GM18519 (cell line): ENCODE data around the gene ELK3.

ENCODE experiments used
- ATAC-seq: cut with Tn5 transposase; IDR thresholded peaks from one replicate; pipeline ENCODE4 v1.9.1; 2021; ENCODE audit warnings: mild to moderate bottlenecking, moderate library complexity; ENCODE audit not compliant: unreplicated experiment, low FRiP score

ELK3 gene

DNA sequence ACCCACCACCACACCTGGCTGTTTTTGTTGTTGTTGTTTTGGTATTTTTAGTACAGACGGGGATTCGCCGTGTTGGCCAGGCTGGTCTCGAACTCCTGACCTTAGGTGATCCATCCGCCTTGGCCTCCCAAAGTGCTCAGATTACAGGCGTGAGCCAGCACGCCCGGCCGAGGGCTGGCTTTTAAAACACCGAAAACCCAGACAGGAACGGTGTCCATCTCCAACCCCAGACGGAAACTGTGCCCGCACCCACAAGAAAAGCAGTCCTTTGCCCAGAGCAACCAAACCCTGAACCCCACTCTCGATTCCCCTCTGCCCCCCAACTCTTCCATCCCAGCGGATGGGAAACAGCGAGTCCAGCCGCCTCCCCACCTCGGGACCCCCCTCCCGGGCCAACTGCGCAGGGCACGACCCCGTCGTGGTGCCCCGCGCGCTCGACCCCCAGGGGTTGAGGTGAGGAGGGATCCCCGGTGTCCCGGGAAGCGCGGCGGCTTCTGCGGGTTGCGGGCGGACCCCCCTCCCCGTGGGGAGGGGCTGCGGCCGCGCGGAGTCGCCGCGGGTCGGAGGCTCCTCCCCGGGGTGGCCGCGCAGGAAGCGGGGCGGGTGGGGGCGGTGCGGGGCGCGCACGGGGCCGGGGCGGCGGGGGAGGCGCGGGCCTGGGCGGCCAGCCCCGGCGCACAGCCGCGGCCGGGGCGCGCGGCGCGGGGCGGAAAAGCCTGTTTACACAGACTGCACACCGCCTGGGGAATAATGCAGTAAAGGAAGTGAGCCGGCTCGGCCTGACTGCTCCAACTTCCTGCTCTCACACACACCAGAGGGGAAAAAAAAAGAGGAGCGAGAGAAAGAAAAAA lies at the start of gene ELK3:
TSS of gene ELK3 (plus strand) at position 651 of the 851 bp plus-strand sequence.
- ATAC-seq = no peak

DNA sequence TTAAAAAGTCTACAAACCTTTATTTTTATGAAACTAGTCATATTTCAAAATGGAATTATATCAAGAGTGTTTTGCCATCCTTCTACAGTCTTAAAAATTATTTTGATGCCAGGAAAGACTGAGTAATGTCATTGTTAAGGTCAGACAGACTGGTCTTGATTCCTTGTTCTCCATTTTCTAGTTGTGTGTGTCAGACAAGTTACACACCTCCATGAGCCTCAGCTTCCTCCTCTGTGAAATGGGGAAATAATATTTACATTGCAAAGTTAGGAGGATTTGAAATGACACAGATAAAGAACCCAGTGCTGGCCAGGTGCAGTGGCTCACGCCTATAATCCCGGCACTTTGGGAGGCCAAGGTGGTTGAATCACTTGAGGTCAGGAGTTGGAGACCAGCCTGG lies 47.4 kb upstream of the ELK3 start:
- ATAC-seq = no peak

DNA sequence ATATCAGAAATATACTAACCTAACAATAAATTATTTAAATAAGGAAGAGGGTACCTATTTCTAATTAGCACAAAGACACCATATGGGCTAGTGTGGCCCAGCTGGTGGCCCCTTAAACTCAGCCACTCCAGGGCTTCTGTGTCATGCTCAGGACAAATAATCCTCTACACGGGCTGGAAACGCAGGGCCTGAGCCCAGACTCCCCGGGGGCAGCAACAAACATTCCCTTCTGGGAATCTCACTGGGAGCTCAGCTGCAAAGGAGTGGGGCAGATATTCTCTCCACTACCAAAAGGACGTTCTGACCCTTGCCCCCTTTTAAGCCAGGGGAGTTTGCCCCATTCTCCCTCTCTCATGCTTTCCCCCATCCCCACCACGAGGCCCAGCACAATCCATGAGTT lies 43.7 kb upstream of the ELK3 start:
- no peak for ATAC-seq

DNA sequence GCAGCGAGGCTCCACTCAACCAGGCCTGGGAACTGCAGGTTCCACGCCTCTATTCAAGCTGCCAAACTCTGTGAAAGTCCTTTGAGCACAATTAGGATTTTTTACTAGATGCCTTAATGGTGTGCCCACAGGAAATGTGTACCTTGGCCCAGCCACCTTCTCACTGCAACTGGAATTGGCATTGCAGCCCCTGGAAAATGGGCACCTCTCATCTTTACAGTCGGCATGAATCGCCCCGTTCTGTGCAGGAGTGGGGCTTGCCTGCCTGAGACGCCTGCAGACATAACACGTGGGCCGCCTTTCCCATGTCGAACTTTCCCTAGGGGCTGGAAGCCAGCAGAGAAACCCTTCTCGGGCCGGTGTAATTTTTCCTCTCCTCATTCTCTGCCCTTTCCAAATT lies 42.0 kb upstream of the ELK3 start:
- ATAC-seq = no peak

- ATAC-seq = no peak
Observed at GRCh38 chr12:96153131-96153725, 40.9 kb upstream of the ELK3 start.

DNA sequence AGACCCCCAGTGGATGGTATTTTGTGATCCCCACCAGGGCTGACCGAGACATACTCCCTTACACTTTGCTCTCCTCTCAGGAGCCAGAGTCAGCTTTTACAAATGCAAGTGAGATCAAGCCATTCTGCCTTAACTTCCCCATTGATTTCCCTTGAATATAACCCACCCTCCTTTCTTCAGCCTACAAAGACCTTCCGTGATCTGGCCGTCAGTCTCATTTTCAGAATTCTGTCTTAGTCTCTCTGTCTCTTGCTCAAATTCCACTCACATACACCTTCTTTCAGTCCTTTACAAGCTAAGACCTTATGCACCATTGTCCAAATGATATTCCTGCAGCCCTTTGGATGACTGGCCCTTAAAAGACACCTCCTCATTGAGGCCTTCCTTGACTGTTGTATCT lies 39.0 kb upstream of the ELK3 start:
- no peak for ATAC-seq

GRCh38 chr12:96155781-96156180 lies 38.4 kb upstream of the ELK3 start:
- no peak for ATAC-seq

GRCh38 chr12:96156211-96156610 lies 38.0 kb upstream of the ELK3 start:
- ATAC-seq = no peak

- ATAC-seq = no peak
Observed at GRCh38 chr12:96157427-96157826, 36.7 kb upstream of the ELK3 start.

- no peak for ATAC-seq
Observed at GRCh38 chr12:96164951-96165811, 29.0 kb upstream of the ELK3 start.

DNA sequence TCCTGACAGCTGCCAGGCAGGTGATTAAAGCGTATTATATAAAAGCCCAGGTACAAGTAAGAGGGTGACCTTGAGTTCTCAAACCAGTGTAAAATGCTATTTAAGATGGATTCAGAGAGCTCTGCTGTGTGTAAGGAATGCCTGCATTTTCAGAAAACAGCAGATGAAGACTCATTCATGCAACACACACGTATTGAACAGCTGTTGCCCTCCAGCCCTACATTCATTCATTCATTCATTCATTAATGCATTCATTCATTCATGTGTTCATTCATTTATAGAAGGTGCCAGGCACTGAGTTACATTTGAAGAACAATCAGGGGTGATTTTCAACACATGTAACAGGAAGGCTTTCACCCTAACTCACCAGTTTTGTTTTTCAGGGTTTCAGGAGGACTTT lies 27.4 kb upstream of the ELK3 start:
- ATAC-seq = no peak

- ATAC-seq = no peak
Observed at GRCh38 chr12:96167492-96167891, 26.7 kb upstream of the ELK3 start.

- ATAC-seq = no peak
Observed at GRCh38 chr12:96170328-96170727, 23.8 kb upstream of the ELK3 start.

DNA sequence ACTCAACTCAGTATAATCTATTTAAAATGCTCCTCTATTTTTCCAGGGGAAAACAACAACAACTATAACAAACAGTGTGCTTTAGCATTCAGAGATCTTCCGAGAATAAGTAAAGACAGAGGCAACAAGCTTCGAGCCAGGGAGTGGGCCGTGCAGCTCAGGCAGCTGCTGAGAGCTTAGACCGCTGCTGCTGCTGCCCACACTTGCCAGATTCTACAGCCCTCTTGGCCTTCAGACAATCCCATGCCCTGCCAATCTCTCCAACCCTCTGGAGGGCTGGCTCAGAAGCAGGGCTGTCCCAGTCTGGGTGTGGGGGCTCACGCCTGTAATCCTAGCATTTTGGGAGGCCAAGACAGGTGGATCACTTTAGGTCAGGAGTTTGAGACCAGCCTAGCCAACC lies 23.4 kb upstream of the ELK3 start:
- ATAC-seq = no peak

GRCh38 chr12:96171905-96172304 lies 22.3 kb upstream of the ELK3 start:
- ATAC-seq = no peak

DNA sequence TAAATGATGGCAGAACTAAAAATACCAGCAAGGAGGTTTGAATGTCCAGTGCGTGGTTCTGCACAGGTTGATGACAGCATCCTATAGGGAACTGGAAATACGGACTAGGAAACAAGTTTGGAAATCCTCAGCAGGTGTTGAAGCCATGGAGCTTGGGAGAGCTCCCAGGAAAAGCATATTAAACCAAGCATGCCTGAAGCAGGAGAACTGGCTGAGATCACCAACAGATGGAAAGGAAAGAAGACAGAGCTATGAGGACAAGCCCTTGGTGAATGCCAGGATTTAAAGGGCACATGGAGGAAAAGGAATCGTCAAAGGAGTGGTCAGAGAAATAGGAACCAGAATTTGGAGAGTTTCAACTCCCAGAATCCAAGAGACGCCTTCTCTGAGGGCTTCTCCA lies 21.2 kb upstream of the ELK3 start:
- ATAC-seq = no peak

DNA sequence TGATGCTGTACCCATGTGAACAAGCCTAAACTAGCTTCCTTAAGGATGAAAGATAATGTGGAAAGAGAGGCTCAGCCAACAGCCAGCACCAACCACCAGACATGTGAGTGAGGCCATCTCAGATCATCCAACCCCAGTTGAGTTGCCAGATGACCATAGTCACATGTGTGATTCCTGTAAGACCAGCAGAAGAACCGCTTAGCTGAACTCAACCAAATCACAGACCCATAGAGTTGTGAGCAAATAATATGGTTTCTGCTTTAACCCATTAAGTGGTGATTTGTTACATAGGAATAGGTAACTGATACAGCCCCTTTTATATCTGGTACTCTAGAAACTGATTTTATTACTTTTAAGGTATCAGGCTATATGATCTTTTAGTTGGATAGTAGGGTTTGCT lies 17.6 kb upstream of the ELK3 start:
- no peak for ATAC-seq

DNA sequence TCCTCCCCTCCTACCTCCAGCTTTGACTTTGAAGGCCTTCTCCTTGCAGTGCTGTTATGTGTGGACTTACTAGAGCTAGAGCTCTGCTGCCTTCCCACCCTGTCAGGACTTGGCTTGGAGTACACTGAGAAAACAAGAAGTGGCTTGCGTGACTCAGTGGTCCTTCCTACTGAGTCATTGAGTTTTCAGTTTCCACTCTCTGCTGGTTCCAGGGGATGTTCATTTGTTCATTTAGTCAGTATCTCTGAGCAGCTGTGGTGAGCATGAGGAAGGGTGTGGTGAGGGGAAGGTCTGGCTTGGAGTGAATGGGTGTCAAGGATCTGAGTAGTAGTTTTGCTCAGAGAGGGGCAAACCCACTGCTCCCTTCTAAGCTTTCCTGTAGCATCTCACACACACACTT lies 17.2 kb upstream of the ELK3 start:
- no peak for ATAC-seq

DNA sequence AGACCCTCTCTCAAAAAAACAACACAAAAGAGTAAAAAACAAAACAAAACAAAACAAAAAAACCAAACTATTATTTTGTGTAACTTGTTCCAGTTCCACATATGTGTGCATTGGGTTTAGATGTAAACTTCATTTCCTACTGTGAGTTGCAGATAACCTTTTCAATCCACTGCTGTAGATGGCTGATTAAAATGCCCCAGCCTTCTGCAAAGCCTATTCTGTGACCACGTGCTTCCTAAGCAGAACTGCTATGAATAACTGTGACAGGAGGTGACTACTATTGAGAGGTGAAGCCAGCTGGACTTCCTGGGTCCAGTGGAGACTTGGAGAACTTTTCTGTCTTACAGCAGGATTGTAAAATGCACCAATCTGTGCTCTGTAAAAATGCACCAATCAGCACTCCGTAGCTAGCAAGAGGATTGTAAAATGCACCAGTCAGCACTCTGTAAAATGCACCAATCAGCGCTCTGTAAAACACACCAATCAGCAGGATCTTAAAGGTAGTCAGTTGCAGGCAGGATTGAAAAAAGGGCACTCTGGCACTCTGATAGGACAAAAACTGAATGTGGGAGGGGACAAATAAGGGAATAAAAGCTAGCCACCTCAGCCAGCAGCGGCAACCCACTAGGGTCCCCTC lies 10.3 kb upstream of the ELK3 start:
- no peak for ATAC-seq

GRCh38 chr12:96185914-96186313 lies 8.3 kb upstream of the ELK3 start:
- ATAC-seq = no peak
